HG02885 (cell line): Measurements from ENCODE around the gene KICS2.

Experiments
- ATAC-seq: cut with Tn5 transposase; IDR thresholded peaks from one replicate; pipeline ENCODE4 v1.9.1; 2021; ENCODE audit warnings: mild to moderate bottlenecking; ENCODE audit not compliant: unreplicated experiment, poor library complexity

The KICS2 gene

GRCh38 chr12:64178122-64178521 is 44.0 kb downstream of the KICS2 start:
- ATAC-seq, result no peak

GRCh38 chr12:64177001-64177400 is 45.1 kb downstream of the KICS2 start:
- ATAC-seq, result no peak

GRCh38 chr12:64175254-64175945 is 46.7 kb downstream of the KICS2 start:
- ATAC-seq, result no peak

GRCh38 chr12:64173456-64173855 is 48.6 kb downstream of the KICS2 start:
- no peak for ATAC-seq
